ENCODE data around the gene KIF23. TPM values are rescaled to one million over a fixed set of nuclear protein-coding genes. Genes with fewer than 3 reads are reported as not detected.
A peak's percentile ranks its signal among the peaks of the same experiment; 100 is the strongest.

The KIF23 gene
- total and polyA plus RNA-seq, 2 donors (not counting 1 experiment from before 2014, with no cell fraction given), result 16.5 to 19.4 TPM

DNA sequence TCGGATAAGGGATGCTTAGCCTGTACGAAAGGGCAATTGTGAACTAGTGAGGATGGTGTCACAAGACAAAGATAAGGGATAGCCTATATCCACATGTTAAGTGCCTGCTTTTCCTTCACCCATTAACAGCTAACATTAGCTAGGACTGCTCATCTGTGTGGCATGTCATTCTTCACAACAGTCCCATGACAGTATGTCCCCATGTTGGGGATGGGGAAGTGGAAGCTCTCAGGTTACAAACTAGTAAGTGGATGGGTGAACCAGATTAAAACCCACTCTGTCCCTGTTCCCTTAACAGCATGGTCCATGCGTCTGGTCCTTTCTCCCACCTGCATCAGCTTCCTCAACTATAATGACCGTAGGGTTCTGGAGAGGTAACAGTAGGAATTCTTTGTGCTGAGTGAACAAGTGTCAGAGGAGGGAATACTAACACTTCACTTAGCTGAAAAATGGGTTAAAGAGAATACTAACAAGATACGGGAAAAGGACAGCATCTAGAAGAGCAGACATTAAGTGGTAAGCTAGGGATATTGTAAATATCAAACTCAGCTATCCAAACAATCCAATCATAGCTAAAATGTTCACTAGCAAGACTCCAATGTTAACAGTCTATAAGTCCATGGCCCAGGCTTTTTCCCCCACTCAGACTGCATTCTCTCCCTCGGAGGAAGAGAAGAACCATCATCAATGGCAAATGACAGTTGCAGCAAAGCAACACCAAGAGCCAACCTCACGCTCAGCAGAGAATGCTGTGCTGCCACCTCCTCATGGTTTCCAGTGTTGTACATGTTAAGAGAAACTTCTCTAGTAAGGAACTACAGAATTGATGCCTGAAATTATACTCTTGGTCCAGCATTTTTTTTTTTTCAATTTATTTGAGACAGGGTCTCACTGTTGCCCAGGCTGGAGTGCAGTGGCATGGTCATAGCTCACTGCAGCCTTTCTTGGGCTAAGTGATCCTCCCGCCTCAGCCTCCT, 43.4 kb downstream of the KIF23 start:
- DNase-seq (ENCODE audit: low read depth in 2 of 2), result no peak
- Histone ChIP-seq H3K27me3 (ENCODE audit: control insufficient read depth, insufficient read depth, low read length) (no peaks in the 10 kb centered on the region), H3K9ac (ENCODE audit: insufficient read depth, low read length) (no peak overlapping the region), H4K20me1 (ENCODE audit: control insufficient read depth, extremely low read depth, insufficient read depth, low read length) (peaks cover 6% of the 10 kb centered on the region), H3K79me2 (ENCODE audit: control insufficient read depth, insufficient read depth, low read length) (peaks cover 34% of the 10 kb centered on the region), H3K4me3 (replicated peaks in 1 of 4; ENCODE audit: control extremely low read depth in 1 of 4, insufficient read depth in 1 of 4, low read depth in 3 of 4, low read length in 4 of 4) (no peak overlapping the region), H2AFZ (ENCODE audit: low read length) (no peak overlapping the region), H3K4me2 (ENCODE audit: extremely low read depth, insufficient read depth, low read length) (no peak overlapping the region), H3K27ac (ENCODE audit: insufficient read depth, low read length) (peak overlapping the region; percentile 4), H3K9me3 (ENCODE audit: control insufficient read depth, insufficient read depth, low read depth, low read length) (no peaks in the 10 kb centered on the region), H3K4me1 (ENCODE audit: control insufficient read depth, extremely low read depth, insufficient read depth, low read length) (peaks cover 9% of the 10 kb centered on the region), H3K36me3 (ENCODE audit: control insufficient read depth, insufficient read depth, low read length) (peaks cover 4% of the 10 kb centered on the region)
- TF ChIP-seq, protein P1, sequence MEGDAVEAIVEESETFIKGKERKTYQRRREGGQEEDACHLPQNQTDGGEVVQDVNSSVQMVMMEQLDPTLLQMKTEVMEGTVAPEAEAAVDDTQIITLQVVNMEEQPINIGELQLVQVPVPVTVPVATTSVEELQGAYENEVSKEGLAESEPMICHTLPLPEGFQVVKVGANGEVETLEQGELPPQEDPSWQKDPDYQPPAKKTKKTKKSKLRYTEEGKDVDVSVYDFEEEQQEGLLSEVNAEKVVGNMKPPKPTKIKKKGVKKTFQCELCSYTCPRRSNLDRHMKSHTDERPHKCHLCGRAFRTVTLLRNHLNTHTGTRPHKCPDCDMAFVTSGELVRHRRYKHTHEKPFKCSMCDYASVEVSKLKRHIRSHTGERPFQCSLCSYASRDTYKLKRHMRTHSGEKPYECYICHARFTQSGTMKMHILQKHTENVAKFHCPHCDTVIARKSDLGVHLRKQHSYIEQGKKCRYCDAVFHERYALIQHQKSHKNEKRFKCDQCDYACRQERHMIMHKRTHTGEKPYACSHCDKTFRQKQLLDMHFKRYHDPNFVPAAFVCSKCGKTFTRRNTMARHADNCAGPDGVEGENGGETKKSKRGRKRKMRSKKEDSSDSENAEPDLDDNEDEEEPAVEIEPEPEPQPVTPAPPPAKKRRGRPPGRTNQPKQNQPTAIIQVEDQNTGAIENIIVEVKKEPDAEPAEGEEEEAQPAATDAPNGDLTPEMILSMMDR (conservative IDR thresholded peaks at IDR 0.05 in 1 of 2, IDR thresholded peaks at IDR 0.05 in 1 of 2; ENCODE audit: low read depth in 1 of 2, low read length in 2 of 2), result no peak
- TF ChIP-seq EZH2 (IDR thresholded peaks at IDR 0.05; ENCODE audit: low read length, missing control alignments), result no peak

DNA sequence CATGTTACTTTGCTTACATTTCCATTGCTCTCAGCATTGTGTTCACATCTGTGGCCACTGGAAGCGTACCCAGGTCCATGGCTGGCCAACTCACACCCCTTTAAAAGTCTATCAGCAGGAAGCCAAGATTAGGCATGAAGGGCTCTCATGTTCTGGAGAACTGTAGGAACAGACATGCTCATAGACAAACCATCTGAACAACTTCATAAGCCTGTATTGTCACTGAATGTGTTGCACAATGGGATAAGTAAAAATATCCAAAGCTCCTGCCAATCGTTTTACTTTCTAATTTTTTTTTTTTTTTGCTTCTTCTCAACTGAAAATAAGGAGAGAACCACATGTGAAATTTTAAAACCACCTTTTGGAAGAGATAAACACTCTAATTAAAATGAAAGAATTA, 44.9 kb downstream of the KIF23 start:
- Histone ChIP-seq H3K4me3 (replicated peaks in 1 of 4; ENCODE audit: control extremely low read depth in 1 of 4, insufficient read depth in 1 of 4, low read depth in 3 of 4, low read length in 4 of 4) (no peak overlapping the region), H3K27me3 (ENCODE audit: control insufficient read depth, insufficient read depth, low read length) (no peaks in the 10 kb centered on the region), H2AFZ (ENCODE audit: low read length) (no peak overlapping the region), H3K27ac (ENCODE audit: insufficient read depth, low read length) (no peak overlapping the region), H4K20me1 (ENCODE audit: control insufficient read depth, extremely low read depth, insufficient read depth, low read length) (peaks cover 6% of the 10 kb centered on the region), H3K4me2 (ENCODE audit: extremely low read depth, insufficient read depth, low read length) (no peak overlapping the region), H3K36me3 (ENCODE audit: control insufficient read depth, insufficient read depth, low read length) (peaks cover 4% of the 10 kb centered on the region), H3K79me2 (ENCODE audit: control insufficient read depth, insufficient read depth, low read length) (peaks cover 20% of the 10 kb centered on the region), H3K9me3 (ENCODE audit: control insufficient read depth, insufficient read depth, low read depth, low read length) (no peaks in the 10 kb centered on the region), H3K9ac (ENCODE audit: insufficient read depth, low read length) (no peak overlapping the region), H3K4me1 (ENCODE audit: control insufficient read depth, extremely low read depth, insufficient read depth, low read length) (peaks cover 12% of the 10 kb centered on the region)
- TF ChIP-seq, protein P1 (conservative IDR thresholded peaks at IDR 0.05 in 1 of 2, IDR thresholded peaks at IDR 0.05 in 1 of 2; ENCODE audit: low read depth in 1 of 2, low read length in 2 of 2), result no peak
- no peak for TF ChIP-seq EZH2 (IDR thresholded peaks at IDR 0.05; ENCODE audit: low read length, missing control alignments)
- no peak for DNase-seq (ENCODE audit: low read depth in 2 of 2)

DNA sequence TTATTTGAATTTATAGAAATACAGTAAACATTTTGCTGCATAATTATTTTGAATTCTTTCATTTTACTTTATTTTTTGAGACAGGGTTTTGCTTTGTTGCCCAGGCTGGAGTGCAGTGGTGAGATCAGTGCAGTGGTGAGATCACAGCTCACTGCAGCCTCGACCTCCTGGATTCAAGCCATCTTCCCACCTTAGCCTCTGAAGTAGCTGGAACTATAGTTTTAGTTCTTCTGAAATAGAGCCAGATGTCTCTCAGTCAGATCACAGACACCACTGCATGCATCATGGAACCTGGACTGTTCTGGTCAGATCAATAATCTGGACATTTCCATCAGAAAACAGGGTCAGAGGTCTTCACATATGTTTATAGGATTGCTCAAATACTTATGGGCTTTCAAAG, 46.3 kb downstream of the KIF23 start:
- Histone ChIP-seq H3K9ac (ENCODE audit: insufficient read depth, low read length) (no peak overlapping the region), H4K20me1 (ENCODE audit: control insufficient read depth, extremely low read depth, insufficient read depth, low read length) (no peaks in the 10 kb centered on the region), H3K9me3 (ENCODE audit: control insufficient read depth, insufficient read depth, low read depth, low read length) (no peaks in the 10 kb centered on the region), H3K4me2 (ENCODE audit: extremely low read depth, insufficient read depth, low read length) (peak overlapping the region; percentile 8), H3K4me3 (replicated peaks in 1 of 4; ENCODE audit: control extremely low read depth in 1 of 4, insufficient read depth in 1 of 4, low read depth in 3 of 4, low read length in 4 of 4) (no peak overlapping the region), H3K79me2 (ENCODE audit: control insufficient read depth, insufficient read depth, low read length) (peaks cover 6% of the 10 kb centered on the region), H3K36me3 (ENCODE audit: control insufficient read depth, insufficient read depth, low read length) (no peaks in the 10 kb centered on the region), H3K4me1 (ENCODE audit: control insufficient read depth, extremely low read depth, insufficient read depth, low read length) (peaks cover 7% of the 10 kb centered on the region), H3K27ac (ENCODE audit: insufficient read depth, low read length) (no peak overlapping the region), H3K27me3 (ENCODE audit: control insufficient read depth, insufficient read depth, low read length) (no peaks in the 10 kb centered on the region), H2AFZ (ENCODE audit: low read length) (no peak overlapping the region)
- TF ChIP-seq, protein P1 (conservative IDR thresholded peaks at IDR 0.05 in 1 of 2, IDR thresholded peaks at IDR 0.05 in 1 of 2; ENCODE audit: low read depth in 1 of 2, low read length in 2 of 2), result no peak
- no peak for TF ChIP-seq EZH2 (IDR thresholded peaks at IDR 0.05; ENCODE audit: low read length, missing control alignments)
- DNase-seq (ENCODE audit: low read depth in 2 of 2), result no peak

Measured in fibroblast of lung (primary cell).